Transverse colon (tissue), 4 donors: ENCODE results near the gene RAB8B. TPM values are rescaled to one million over a fixed set of nuclear protein-coding genes. Genes with fewer than 3 reads are reported as not detected.

Source experiments
- DNase-seq: peaks from one replicate; pipeline ENCODE4 v3.0.0-alpha.2; 2019
- H3K27ac ChIP-seq, 4 donors: fragments of 200-600 bp; sonication (generic); 2 replicates each; pipeline ENCODE4 v1.5.1; 2016 to 2018; ENCODE audit warnings: inconsistent platforms in 4 of 4
- H3K27me3 ChIP-seq: fragments of 200-600 bp; sonication (generic); 2 replicates; pipeline ENCODE4 v1.5.1; 2017; ENCODE audit warnings: inconsistent platforms
- H3K36me3 ChIP-seq, 4 donors: fragments of 200-600 bp; sonication (generic); 2 replicates each; pipeline ENCODE4 v1.5.1; 2017 to 2019; ENCODE audit warnings: inconsistent platforms in 4 of 4
- H3K4me1 ChIP-seq, 4 donors: fragments of 200-600 bp; sonication (generic); 2 replicates each; pipeline ENCODE4 v1.5.1; 2017 to 2020; ENCODE audit warnings: inconsistent platforms in 4 of 4
- H3K4me3 ChIP-seq, 4 donors: fragments of 200-600 bp; sonication (generic); 1 replicate in 1 of 4; 2 replicates in 3 of 4; pipeline versions ENCODE4 v1.5.1 to v1.6.1; 2017 to 2019; ENCODE audit warnings: inconsistent platforms in 4 of 4
- H3K9me3 ChIP-seq, 2 donors: fragments of 200-600 bp; sonication (generic); 2 replicates each; pipeline ENCODE4 v1.5.1; 2017 to 2019; ENCODE audit warnings: inconsistent platforms in 2 of 2
- EP300 ChIP-seq: sonication (generic); formaldehyde crosslinking; IDR thresholded peaks from one replicate; pipeline ENCODE4 v1.6.1; 2017; ENCODE audit warnings: antibody characterized with exemption, low read depth
- POLR2A ChIP-seq: fragments of 450-650 bp; IDR thresholded peaks from one replicate; pipeline ENCODE4 v1.6.1; 2016; ENCODE audit warnings: antibody characterized with exemption, mild to moderate bottlenecking, moderate library complexity
- POLR2AphosphoS5 ChIP-seq, 3 donors: sonication (generic); formaldehyde crosslinking; IDR thresholded peaks; one replicate each; pipeline ENCODE4 v1.6.1; 2016; ENCODE audit warnings: antibody characterized with exemption in 3 of 3
- WGBS, 2 donors: methylation state at CpG; one replicate each; pipeline ENCODE4 v1.1.5; 2018; ENCODE audit warnings: low coverage in 1 of 2; 5-methylcytosine and 5-hydroxymethylcytosine counted together
- in situ Hi-C, 4 donors: fragments of 200-750 bp; cut with MboI; loops; one replicate each; pipeline versions ENCODE4 v1.15.0 to v1.15.1; 2017; ENCODE audit warnings: low sequenced_read_pairs in 3 of 4, low pct_ligation_motif_present in 1 of 4, low pct_unique_long_range_greater_than_20kb in 1 of 4
- intact Hi-C: fragments of 100-400 bp; cut with DNase I; formaldehyde crosslinking; loops from one replicate; pipeline ENCODE4 v1.15.1; 2023; ENCODE audit warnings: low total_unique reads
- total RNA-seq, 4 donors: library from RNA; depleted of rRNA; stranded (reverse); fragments of >200 nt; gene quantifications; one replicate each; pipeline ENCODE4 v1.1.0, GENCODE V29; 2016
- TF ChIP-seq, protein P1 (sequence below), 5 experiments: fragments of 200-600 bp in 3 of 5; fragments of 450-650 bp in 2 of 5; sonication (generic) in 3 of 5; IDR thresholded peaks; 1 replicate in 2 of 5; 2 replicates in 3 of 5; pipeline ENCODE4 v1.5.1; 2016 to 2017; ENCODE audit warnings: antibody characterized with exemption in 5 of 5, inconsistent platforms in 3 of 5, mild to moderate bottlenecking in 2 of 5, moderate library complexity in 1 of 5

The RAB8B gene
- total RNA-seq, 4 donors from 2014 or later: 3.2 to 25.4 (median 9.5) TPM

GRCh38 chr15:63301088-63301487, 111.7 kb downstream of the RAB8B start:
- Histone ChIP-seq H3K27ac (no peak overlapping the region), H3K9me3 (no peaks in the 10 kb centered on the region), H3K4me1 (no peaks in the 10 kb centered on the region), H3K4me3 (no peak overlapping the region), H3K36me3 (peaks cover 0 to 3% (median 0%) of the 10 kb centered on the region in 4 donors), H3K27me3 (no peaks in the 10 kb centered on the region)
- DNase-seq: no peak
- WGBS, 2 donors: 95% methylated on average over 1 of the region's 1 CpG; no CpG with 5 or more reads in 1 of the 2 donors
- no peak for TF ChIP-seq EP300
- TF ChIP-seq, protein P1, sequence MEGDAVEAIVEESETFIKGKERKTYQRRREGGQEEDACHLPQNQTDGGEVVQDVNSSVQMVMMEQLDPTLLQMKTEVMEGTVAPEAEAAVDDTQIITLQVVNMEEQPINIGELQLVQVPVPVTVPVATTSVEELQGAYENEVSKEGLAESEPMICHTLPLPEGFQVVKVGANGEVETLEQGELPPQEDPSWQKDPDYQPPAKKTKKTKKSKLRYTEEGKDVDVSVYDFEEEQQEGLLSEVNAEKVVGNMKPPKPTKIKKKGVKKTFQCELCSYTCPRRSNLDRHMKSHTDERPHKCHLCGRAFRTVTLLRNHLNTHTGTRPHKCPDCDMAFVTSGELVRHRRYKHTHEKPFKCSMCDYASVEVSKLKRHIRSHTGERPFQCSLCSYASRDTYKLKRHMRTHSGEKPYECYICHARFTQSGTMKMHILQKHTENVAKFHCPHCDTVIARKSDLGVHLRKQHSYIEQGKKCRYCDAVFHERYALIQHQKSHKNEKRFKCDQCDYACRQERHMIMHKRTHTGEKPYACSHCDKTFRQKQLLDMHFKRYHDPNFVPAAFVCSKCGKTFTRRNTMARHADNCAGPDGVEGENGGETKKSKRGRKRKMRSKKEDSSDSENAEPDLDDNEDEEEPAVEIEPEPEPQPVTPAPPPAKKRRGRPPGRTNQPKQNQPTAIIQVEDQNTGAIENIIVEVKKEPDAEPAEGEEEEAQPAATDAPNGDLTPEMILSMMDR (IDR thresholded peaks at IDR 0.05): no peak
- no peak for TF ChIP-seq POLR2AphosphoS5 (IDR thresholded peaks at IDR 0.05)
- no peak for TF ChIP-seq POLR2A
- in situ Hi-C loops: no loop called here
- intact Hi-C loops: no loop called here

DNA sequence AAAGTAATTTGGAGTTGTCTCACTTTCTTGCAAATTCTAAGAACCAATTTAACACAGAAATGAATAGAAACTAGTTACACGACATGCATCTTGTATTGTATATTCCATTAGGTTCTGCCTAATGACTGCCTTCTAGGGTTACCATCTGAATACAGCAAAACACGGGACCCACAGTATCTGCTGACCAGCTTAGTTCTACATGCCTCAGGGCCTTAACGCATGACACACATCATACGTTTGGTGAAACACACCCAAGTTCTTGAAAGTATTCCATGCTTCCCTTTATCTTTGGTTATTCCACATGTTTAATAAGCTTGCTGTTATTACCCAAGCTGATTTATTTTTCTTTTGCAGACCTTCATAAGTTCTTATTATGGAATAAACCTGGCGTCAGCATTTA, 115.9 kb downstream of the RAB8B start:
- no peaks in the 10 kb centered on the region for H3K27me3 ChIP-seq
- TF ChIP-seq, protein P1 (IDR thresholded peaks at IDR 0.05): no peak
- H3K4me1 ChIP-seq: peaks cover 0 to 9% (median 0%) of the 10 kb centered on the region in 4 donors
- in situ Hi-C loops: no loop called here
- no peak overlapping the region for H3K27ac ChIP-seq
- 95 to 96% methylated on average over 5 of the region's 5 CpGs for WGBS, 2 donors
- DNase-seq: no peak
- no peak overlapping the region for H3K4me3 ChIP-seq
- peaks cover 0 to 3% (median 0%) of the 10 kb centered on the region in 4 donors for H3K36me3 ChIP-seq
- no peaks in the 10 kb centered on the region for H3K9me3 ChIP-seq
- intact Hi-C loops: no loop called here

GRCh38 chr15:63306492-63307073, 117.2 kb downstream of the RAB8B start:
- TF ChIP-seq, protein P1 (IDR thresholded peaks at IDR 0.05): no peak
- TF ChIP-seq POLR2AphosphoS5 (IDR thresholded peaks at IDR 0.05) (no peak), POLR2A (no peak)
- intact Hi-C loops: no loop called here
- no peak for DNase-seq
- no peak overlapping the region for H3K27ac ChIP-seq
- WGBS, 2 donors: 57 to 70% methylated on average over 4 to 5 of the region's 5 CpGs
- no peak overlapping the region for H3K4me3 ChIP-seq
- no peaks in the 10 kb centered on the region for H3K27me3 ChIP-seq
- peaks cover 0 to 9% (median 0%) of the 10 kb centered on the region in 4 donors for H3K4me1 ChIP-seq
- no peaks in the 10 kb centered on the region for H3K9me3 ChIP-seq
- no peaks in the 10 kb centered on the region for H3K36me3 ChIP-seq
- in situ Hi-C loops: no loop called here

- Histone ChIP-seq H3K4me3 (no peak overlapping the region), H3K9me3 (no peaks in the 10 kb centered on the region), H3K4me1 (peaks cover 0 to 9% (median 0%) of the 10 kb centered on the region in 4 donors), H3K27ac (no peak overlapping the region), H3K36me3 (no peaks in the 10 kb centered on the region), H3K27me3 (no peaks in the 10 kb centered on the region)
- WGBS, 2 donors: 83 to 85% methylated on average over 1 to 4 of the region's 4 CpGs
- TF ChIP-seq POLR2AphosphoS5 (IDR thresholded peaks at IDR 0.05) (no peak), EP300 (no peak), POLR2A (no peak)
- TF ChIP-seq, protein P1 (IDR thresholded peaks at IDR 0.05): no peak
- intact Hi-C loops (no loop called here), in situ Hi-C loops (no loop called here)
- DNase-seq: no peak
These were observed 119.1 kb downstream of the RAB8B start for GRCh38 chr15:63308491-63308890.
